ENCODE measurements around the gene KRI1.

The KRI1 gene

DNA sequence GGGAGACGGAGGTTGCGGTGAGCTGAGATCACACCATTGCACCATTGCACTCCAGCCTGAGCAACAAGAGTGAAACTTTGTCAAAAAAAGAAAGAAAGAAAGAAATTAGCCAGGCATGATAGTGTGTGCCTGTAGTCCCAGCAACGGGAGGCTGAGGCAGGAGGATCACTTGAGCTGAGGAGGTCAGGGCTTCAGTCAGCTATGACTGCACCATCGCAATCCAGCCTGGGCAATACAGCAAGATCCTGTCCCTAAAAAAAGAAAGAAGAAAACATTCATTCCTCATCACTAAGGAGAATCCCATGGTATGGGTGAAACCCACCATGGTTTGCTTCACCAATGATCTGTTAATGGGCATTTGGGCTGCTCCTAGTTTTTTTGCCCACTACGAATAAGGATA is 34.3 kb upstream of the KRI1 start:
- Histone ChIP-seq H3K27ac (ENCODE audit: poor library complexity, severe bottlenecking) (no peak overlapping the region), H3K9me3 (ENCODE audit: severe bottlenecking) (no peaks in the 10 kb centered on the region), H3K4me1 (ENCODE audit: insufficient read depth, poor library complexity, severe bottlenecking) (peaks cover 20% of the 10 kb centered on the region), H3K4me3 (ENCODE audit: severe bottlenecking) (no peak overlapping the region), H3K27me3 (ENCODE audit: insufficient read depth, poor library complexity, severe bottlenecking) (no peaks in the 10 kb centered on the region), H3K36me3 (ENCODE audit: low read depth) (no peaks in the 10 kb centered on the region)
- DNase-seq (ENCODE audit: low spot score) (no peak), ATAC-seq (ENCODE audit: low read depth) (no peak)
- no peak for TF ChIP-seq CTCF (IDR thresholded peaks at IDR 0.05; ENCODE audit: poor library complexity, severe bottlenecking)

- H3K27ac ChIP-seq (ENCODE audit: poor library complexity, severe bottlenecking): no peak overlapping the region
- no peaks in the 10 kb centered on the region for H3K9me3 ChIP-seq (ENCODE audit: severe bottlenecking)
- ATAC-seq (ENCODE audit: low read depth) (no peak), DNase-seq (ENCODE audit: low spot score) (no peak)
- H3K36me3 ChIP-seq (ENCODE audit: low read depth): no peaks in the 10 kb centered on the region
- no peaks in the 10 kb centered on the region for H3K4me1 ChIP-seq (ENCODE audit: insufficient read depth, poor library complexity, severe bottlenecking)
- no peak overlapping the region for H3K4me3 ChIP-seq (ENCODE audit: severe bottlenecking)
- TF ChIP-seq CTCF (IDR thresholded peaks at IDR 0.05; ENCODE audit: poor library complexity, severe bottlenecking): no peak
- H3K27me3 ChIP-seq (ENCODE audit: insufficient read depth, poor library complexity, severe bottlenecking): no peaks in the 10 kb centered on the region
Measured at GRCh38 chr19:10593820-10594637, 28.2 kb upstream of the KRI1 start.

- DNase-seq (ENCODE audit: low spot score): no peak
- ATAC-seq (ENCODE audit: low read depth): no peak
- Histone ChIP-seq H3K27ac (ENCODE audit: poor library complexity, severe bottlenecking) (no peak overlapping the region), H3K4me3 (ENCODE audit: severe bottlenecking) (no peak overlapping the region), H3K9me3 (ENCODE audit: severe bottlenecking) (no peaks in the 10 kb centered on the region), H3K4me1 (ENCODE audit: insufficient read depth, poor library complexity, severe bottlenecking) (no peaks in the 10 kb centered on the region), H3K36me3 (ENCODE audit: low read depth) (no peaks in the 10 kb centered on the region), H3K27me3 (ENCODE audit: insufficient read depth, poor library complexity, severe bottlenecking) (no peaks in the 10 kb centered on the region)
- TF ChIP-seq CTCF (IDR thresholded peaks at IDR 0.05; ENCODE audit: poor library complexity, severe bottlenecking): no peak
Measured at GRCh38 chr19:10593148-10593547, 27.3 kb upstream of the KRI1 start.

DNA sequence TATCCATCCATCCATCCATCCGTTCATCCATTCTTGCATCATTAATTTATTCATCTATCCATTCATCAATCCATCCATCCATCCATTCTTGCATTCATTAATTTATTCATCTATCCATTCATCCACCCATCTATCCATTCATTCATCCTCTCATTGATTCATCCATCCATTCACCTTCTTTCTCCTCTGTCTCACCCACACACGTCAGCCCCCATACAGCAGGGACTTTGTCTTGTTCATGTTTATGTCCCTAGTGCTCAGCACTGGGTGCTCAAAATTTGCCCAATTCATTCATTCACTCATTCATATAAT is 22.0 kb upstream of the KRI1 start:
- H3K27me3 ChIP-seq (ENCODE audit: insufficient read depth, poor library complexity, severe bottlenecking): no peaks in the 10 kb centered on the region
- H3K9me3 ChIP-seq (ENCODE audit: severe bottlenecking): no peaks in the 10 kb centered on the region
- H3K27ac ChIP-seq (ENCODE audit: poor library complexity, severe bottlenecking): no peak overlapping the region
- peaks cover 17% of the 10 kb centered on the region for H3K36me3 ChIP-seq (ENCODE audit: low read depth)
- no peak for TF ChIP-seq CTCF (IDR thresholded peaks at IDR 0.05; ENCODE audit: poor library complexity, severe bottlenecking)
- H3K4me1 ChIP-seq (ENCODE audit: insufficient read depth, poor library complexity, severe bottlenecking): peaks cover 5% of the 10 kb centered on the region
- DNase-seq (ENCODE audit: low spot score): no peak
- ATAC-seq (ENCODE audit: low read depth): no peak
- H3K4me3 ChIP-seq (ENCODE audit: severe bottlenecking): no peak overlapping the region

All from RWPE2 (cell line).